HG03045 (cell line): ENCODE data around the gene NCOA6.

Source experiments
- ATAC-seq: cut with Tn5 transposase; IDR thresholded peaks from one replicate; pipeline ENCODE4 v1.9.1; 2021; ENCODE audit warnings: mild to moderate bottlenecking, moderate library complexity; ENCODE audit not compliant: unreplicated experiment

Gene NCOA6

GRCh38 chr20:34776177-34776576, 49.3 kb downstream of the NCOA6 start:
- no peak for ATAC-seq

GRCh38 chr20:34774886-34775285, 50.6 kb downstream of the NCOA6 start:
- no peak for ATAC-seq

- ATAC-seq = no peak
Measured at GRCh38 chr20:34774449-34774848, 51.0 kb downstream of the NCOA6 start.

GRCh38 chr20:34773726-34774125, 51.7 kb downstream of the NCOA6 start:
- ATAC-seq = no peak

- no peak for ATAC-seq
Measured at GRCh38 chr20:34772437-34772836, 53.0 kb downstream of the NCOA6 start.

GRCh38 chr20:34771680-34772081, 53.8 kb downstream of the NCOA6 start:
- ATAC-seq = no peak

GRCh38 chr20:34768096-34768495, 57.4 kb downstream of the NCOA6 start:
- ATAC-seq = no peak

GRCh38 chr20:34762031-34762555, 63.4 kb downstream of the NCOA6 start:
- no peak for ATAC-seq

GRCh38 chr20:34755367-34755766, 70.1 kb downstream of the NCOA6 start:
- ATAC-seq = no peak

- no peak for ATAC-seq
Measured at GRCh38 chr20:34754611-34755010, 70.8 kb downstream of the NCOA6 start.

GRCh38 chr20:34753706-34754461, 71.6 kb downstream of the NCOA6 start:
- no peak for ATAC-seq

GRCh38 chr20:34751453-34751852, 74.0 kb downstream of the NCOA6 start:
- no peak for ATAC-seq

- ATAC-seq = no peak
Measured at GRCh38 chr20:34750484-34750883, 75.0 kb downstream of the NCOA6 start.

GRCh38 chr20:34748709-34749108, 76.7 kb downstream of the NCOA6 start:
- no peak for ATAC-seq

GRCh38 chr20:34747479-34747878, 78.0 kb downstream of the NCOA6 start:
- ATAC-seq = no peak

GRCh38 chr20:34746674-34747073, 78.8 kb downstream of the NCOA6 start:
- no peak for ATAC-seq

- ATAC-seq = no peak
Measured at GRCh38 chr20:34744847-34745246, 80.6 kb downstream of the NCOA6 start.

GRCh38 chr20:34744340-34744739, 81.1 kb downstream of the NCOA6 start:
- ATAC-seq = no peak

- no peak for ATAC-seq
Measured at GRCh38 chr20:34743039-34743438, 82.4 kb downstream of the NCOA6 start.

- ATAC-seq = no peak
Measured at GRCh38 chr20:34736106-34736735, 89.2 kb downstream of the NCOA6 start.

GRCh38 chr20:34732523-34732922, 92.9 kb downstream of the NCOA6 start:
- ATAC-seq = no peak

- no peak for ATAC-seq
Measured at GRCh38 chr20:34729416-34729815, 96.0 kb downstream of the NCOA6 start.
